IMR-90 (cell line): ENCODE data around the gene CTNNA1.

ENCODE experiments used
- CEBPB ChIP-seq: IDR thresholded peaks from 2 replicates; pipeline ENCODE4 v1.6.1; 2012; ENCODE audit warnings: low read depth, low read length, improper control_type of control experiment
- MAFK ChIP-seq: IDR thresholded peaks from 2 replicates; pipeline ENCODE4 v1.6.1; 2012; ENCODE audit warnings: low read depth, low read length, improper control_type of control experiment
- MAZ ChIP-seq: IDR thresholded peaks from 2 replicates; pipeline ENCODE4 v1.6.1; 2012; ENCODE audit warnings: low read depth, mild to moderate bottlenecking, low read length, improper control_type of control experiment, moderate library complexity, borderline replicate concordance
- POLR2A ChIP-seq: IDR thresholded peaks from 2 replicates; pipeline ENCODE4 v1.6.1; 2012; ENCODE audit warnings: mild to moderate bottlenecking, low read depth, low read length
- SMC3 ChIP-seq: fragments of 150-350 bp; IDR thresholded peaks from 2 replicates; pipeline ENCODE4 v1.6.1; 2016; ENCODE audit warnings: low read depth, mild to moderate bottlenecking, antibody characterized with exemption, low read length, moderate library complexity
- TF ChIP-seq, protein P1 (sequence below): conservative IDR thresholded peaks from 2 replicates; pipeline ENCODE4 v1.5.1; 2012; ENCODE audit warnings: mild to moderate bottlenecking, low read depth, low read length, improper control_type of control experiment
- TF ChIP-seq, protein P2 (sequence below): fragments of 150-350 bp; IDR thresholded peaks from 2 replicates; pipeline ENCODE4 v1.6.1; 2017; ENCODE audit warnings: mild to moderate bottlenecking, antibody characterized with exemption, low read length, low read depth

DNA sequence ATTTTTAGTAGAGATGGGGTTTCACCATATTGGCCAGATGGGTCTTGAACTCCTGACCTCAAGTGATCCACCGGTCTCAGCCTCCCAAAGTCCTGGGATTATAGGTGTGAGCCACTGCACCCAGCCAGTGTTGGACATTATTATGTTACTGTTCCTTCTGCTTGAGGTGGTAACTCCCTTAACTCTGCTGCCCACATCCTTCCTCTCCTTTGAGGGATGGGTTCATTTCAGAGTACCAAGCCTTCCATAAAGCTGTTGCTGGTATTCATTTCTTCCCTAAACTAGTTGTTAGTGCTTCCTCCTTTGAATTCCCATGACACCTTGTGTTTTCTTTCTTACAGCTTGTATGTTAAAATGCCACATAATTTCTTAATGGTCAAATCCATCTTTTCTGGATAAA is 54.0 kb downstream of the CTNNA1 start:
- TF ChIP-seq SMC3, result no peak
- TF ChIP-seq, protein P1, sequence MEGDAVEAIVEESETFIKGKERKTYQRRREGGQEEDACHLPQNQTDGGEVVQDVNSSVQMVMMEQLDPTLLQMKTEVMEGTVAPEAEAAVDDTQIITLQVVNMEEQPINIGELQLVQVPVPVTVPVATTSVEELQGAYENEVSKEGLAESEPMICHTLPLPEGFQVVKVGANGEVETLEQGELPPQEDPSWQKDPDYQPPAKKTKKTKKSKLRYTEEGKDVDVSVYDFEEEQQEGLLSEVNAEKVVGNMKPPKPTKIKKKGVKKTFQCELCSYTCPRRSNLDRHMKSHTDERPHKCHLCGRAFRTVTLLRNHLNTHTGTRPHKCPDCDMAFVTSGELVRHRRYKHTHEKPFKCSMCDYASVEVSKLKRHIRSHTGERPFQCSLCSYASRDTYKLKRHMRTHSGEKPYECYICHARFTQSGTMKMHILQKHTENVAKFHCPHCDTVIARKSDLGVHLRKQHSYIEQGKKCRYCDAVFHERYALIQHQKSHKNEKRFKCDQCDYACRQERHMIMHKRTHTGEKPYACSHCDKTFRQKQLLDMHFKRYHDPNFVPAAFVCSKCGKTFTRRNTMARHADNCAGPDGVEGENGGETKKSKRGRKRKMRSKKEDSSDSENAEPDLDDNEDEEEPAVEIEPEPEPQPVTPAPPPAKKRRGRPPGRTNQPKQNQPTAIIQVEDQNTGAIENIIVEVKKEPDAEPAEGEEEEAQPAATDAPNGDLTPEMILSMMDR, result no peak
- TF ChIP-seq, protein P2, sequence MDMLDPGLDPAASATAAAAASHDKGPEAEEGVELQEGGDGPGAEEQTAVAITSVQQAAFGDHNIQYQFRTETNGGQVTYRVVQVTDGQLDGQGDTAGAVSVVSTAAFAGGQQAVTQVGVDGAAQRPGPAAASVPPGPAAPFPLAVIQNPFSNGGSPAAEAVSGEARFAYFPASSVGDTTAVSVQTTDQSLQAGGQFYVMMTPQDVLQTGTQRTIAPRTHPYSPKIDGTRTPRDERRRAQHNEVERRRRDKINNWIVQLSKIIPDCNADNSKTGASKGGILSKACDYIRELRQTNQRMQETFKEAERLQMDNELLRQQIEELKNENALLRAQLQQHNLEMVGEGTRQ, result no peak
- no peak for TF ChIP-seq MAFK
- TF ChIP-seq MAZ, result no peak
- TF ChIP-seq POLR2A, result no peak
- no peak for TF ChIP-seq CEBPB
